ENCODE results near the gene MGAT3. TPM values are rescaled to one million over a fixed set of nuclear protein-coding genes. Genes with fewer than 3 reads are reported as not detected.
A peak's percentile ranks its signal among the peaks of the same experiment; 100 is the strongest.

The MGAT3 gene
- total and polyA plus RNA-seq, 2 donors from 2014 or later = 2.7 to 5.4 TPM

DNA sequence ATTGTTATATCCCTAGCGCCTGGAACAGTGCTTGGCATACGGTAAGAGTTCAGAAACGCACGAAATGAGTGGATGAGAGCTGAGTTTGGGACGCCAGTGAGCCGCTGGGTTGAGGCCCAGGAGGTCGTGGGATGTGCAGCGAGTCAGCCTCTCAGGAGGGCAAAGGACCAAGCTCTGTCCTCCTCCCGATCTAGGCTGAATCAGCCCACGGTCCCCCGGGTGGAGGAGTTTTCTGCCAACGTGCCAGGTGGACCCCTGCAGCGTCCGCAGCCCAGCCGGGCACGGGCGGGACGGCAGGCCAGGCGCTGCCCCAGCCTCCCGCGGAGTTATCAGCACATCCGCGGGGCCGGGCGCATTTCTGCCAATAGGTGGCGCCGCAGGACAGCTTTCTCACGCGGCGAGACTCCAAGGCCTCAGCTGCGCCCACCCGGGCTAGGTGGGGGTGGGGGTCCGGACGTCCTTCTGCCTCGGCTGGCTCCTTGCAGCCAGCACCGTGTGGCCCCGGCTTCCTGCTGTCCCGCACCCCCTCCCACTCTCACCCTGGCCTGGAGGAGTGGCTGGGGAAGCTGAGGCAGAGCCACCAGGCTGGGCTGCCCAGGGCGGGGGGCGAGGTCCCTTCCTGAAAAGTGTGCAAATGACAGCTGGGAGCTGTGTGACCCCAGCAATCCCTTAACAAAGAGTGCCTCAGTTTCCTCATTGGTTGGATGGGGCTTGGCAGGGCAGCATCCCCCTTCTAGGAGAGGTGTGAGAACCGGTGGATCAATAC is 78.0 kb downstream of the MGAT3 start:
- Histone ChIP-seq H3K4me3 (ENCODE audit: low read length in 3 of 3) (no peak overlapping the region), H3K4me1 (ENCODE audit: control insufficient read depth in 2 of 3, insufficient read depth in 2 of 3, low read depth in 1 of 3, low read length in 3 of 3) (peaks cover 0 to 24% (median 16%) of the 10 kb centered on the region in 3 donors), H3K9ac (ENCODE audit: low read length in 3 of 3) (no peak overlapping the region), H3K9me3 (ENCODE audit: control insufficient read depth in 2 of 3, insufficient read depth in 1 of 3, low read length in 3 of 3) (no peaks in the 10 kb centered on the region), H3K36me3 (ENCODE audit: control insufficient read depth in 2 of 3, insufficient read depth in 3 of 3, low read length in 3 of 3) (peaks cover 0 to 3% (median 0%) of the 10 kb centered on the region in 3 donors), H3K27ac (ENCODE audit: low read depth in 2 of 2, low read length in 2 of 2) (no peak overlapping the region), H3K27me3 (ENCODE audit: control insufficient read depth, insufficient read depth, low read length) (no peaks in the 10 kb centered on the region)
- intact Hi-C loops (cut with DNase I) = loop anchor here (10.0 kb wide), 1 partner anchor 490 kb away; no protein-coding TSS in a partner anchor
- no peak for FAIRE-seq
- TF ChIP-seq, protein P1, sequence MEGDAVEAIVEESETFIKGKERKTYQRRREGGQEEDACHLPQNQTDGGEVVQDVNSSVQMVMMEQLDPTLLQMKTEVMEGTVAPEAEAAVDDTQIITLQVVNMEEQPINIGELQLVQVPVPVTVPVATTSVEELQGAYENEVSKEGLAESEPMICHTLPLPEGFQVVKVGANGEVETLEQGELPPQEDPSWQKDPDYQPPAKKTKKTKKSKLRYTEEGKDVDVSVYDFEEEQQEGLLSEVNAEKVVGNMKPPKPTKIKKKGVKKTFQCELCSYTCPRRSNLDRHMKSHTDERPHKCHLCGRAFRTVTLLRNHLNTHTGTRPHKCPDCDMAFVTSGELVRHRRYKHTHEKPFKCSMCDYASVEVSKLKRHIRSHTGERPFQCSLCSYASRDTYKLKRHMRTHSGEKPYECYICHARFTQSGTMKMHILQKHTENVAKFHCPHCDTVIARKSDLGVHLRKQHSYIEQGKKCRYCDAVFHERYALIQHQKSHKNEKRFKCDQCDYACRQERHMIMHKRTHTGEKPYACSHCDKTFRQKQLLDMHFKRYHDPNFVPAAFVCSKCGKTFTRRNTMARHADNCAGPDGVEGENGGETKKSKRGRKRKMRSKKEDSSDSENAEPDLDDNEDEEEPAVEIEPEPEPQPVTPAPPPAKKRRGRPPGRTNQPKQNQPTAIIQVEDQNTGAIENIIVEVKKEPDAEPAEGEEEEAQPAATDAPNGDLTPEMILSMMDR (IDR thresholded peaks at IDR 0.05; ENCODE audit: borderline replicate concordance, extremely low read depth, insufficient read depth) = peak; percentile 96
- DNase-seq = peak; percentile 90 to 94 (median 92)

DNA sequence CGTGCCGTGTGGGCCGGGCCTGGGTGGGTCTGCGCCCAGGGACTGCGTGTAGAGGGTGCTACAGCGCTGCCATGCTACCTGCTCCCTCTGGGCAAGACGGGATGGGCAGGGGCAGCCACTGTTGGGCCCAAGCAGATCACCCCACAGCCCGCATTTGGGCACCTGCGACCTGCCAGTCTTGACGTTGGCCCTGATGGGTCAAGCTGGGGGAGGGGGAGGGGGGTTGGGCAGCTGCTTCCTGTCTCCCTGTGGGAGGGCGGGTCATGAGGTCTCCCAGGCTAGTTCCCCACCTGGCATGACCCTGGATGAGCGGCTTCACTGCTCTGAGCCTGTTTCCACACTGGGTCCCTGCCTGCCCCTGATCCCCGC is 78.5 kb downstream of the MGAT3 start:
- no peak overlapping the region for H3K4me3 ChIP-seq (ENCODE audit: low read length in 3 of 3)
- no peaks in the 10 kb centered on the region for H3K36me3 ChIP-seq (ENCODE audit: control insufficient read depth in 2 of 3, insufficient read depth in 3 of 3, low read length in 3 of 3)
- TF ChIP-seq, protein P1 (IDR thresholded peaks at IDR 0.05; ENCODE audit: borderline replicate concordance, extremely low read depth, insufficient read depth) = no peak
- H3K27ac ChIP-seq (ENCODE audit: low read depth in 2 of 2, low read length in 2 of 2) = no peak overlapping the region
- H3K9ac ChIP-seq (ENCODE audit: low read length in 3 of 3) = no peak overlapping the region
- DNase-seq (peak in 2 of 5 donors; percentile 77 to 79), FAIRE-seq (no peak)
- H3K9me3 ChIP-seq (ENCODE audit: control insufficient read depth in 2 of 3, insufficient read depth in 1 of 3, low read length in 3 of 3) = no peaks in the 10 kb centered on the region
- intact Hi-C loops (cut with DNase I) = loop anchor here (10.0 kb wide), 1 partner anchor 489 kb away; no protein-coding TSS in a partner anchor
- no peaks in the 10 kb centered on the region for H3K27me3 ChIP-seq (ENCODE audit: control insufficient read depth, insufficient read depth, low read length)
- H3K4me1 ChIP-seq (ENCODE audit: control insufficient read depth in 2 of 3, insufficient read depth in 2 of 3, low read depth in 1 of 3, low read length in 3 of 3) = peaks cover 0 to 18% (median 13%) of the 10 kb centered on the region in 3 donors

DNA sequence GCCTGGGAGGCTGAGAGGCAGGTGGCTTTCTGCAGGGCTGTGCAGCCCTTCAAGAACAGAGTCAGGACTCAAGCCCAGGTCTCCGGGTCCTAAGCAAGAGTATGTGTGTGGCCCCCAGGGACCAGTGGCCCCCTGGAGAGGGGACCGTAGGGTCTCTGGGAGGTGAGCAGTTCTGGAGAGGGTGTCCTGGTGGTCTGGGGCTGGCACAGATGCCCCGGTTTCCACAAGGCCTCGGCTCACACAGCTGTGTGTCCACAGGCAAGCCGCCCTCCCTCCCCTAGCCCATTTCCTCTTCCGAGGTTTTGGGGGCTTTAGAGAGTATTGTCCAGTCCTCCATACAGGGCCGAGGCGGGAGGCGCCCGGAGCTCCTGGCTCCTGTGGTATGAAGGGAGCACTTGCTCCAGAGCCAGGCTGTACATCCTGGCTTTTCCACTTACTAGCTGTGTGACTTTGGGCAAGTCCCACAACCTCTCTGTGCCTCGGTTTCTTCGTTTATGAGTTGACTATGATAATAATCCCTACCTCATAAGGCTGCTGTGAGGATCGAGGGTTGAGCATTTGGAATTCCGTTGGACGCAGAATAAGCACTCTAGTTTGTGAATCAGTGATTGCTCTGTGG is 79.1 kb downstream of the MGAT3 start:
- DNase-seq (no peak), FAIRE-seq (no peak)
- H3K9me3 ChIP-seq (ENCODE audit: control insufficient read depth in 2 of 3, insufficient read depth in 1 of 3, low read length in 3 of 3) = no peaks in the 10 kb centered on the region
- H3K4me3 ChIP-seq (ENCODE audit: low read length in 3 of 3) = no peak overlapping the region
- TF ChIP-seq, protein P1 (IDR thresholded peaks at IDR 0.05; ENCODE audit: borderline replicate concordance, extremely low read depth, insufficient read depth) = no peak
- H3K4me1 ChIP-seq (ENCODE audit: control insufficient read depth in 2 of 3, insufficient read depth in 2 of 3, low read depth in 1 of 3, low read length in 3 of 3) = peaks cover 0 to 14% (median 11%) of the 10 kb centered on the region in 3 donors
- H3K27me3 ChIP-seq (ENCODE audit: control insufficient read depth, insufficient read depth, low read length) = no peaks in the 10 kb centered on the region
- intact Hi-C loops (cut with DNase I) = loop anchor here (10.0 kb wide), 1 partner anchor 489 kb away; no protein-coding TSS in a partner anchor
- no peak overlapping the region for H3K9ac ChIP-seq (ENCODE audit: low read length in 3 of 3)
- H3K36me3 ChIP-seq (ENCODE audit: control insufficient read depth in 2 of 3, insufficient read depth in 3 of 3, low read length in 3 of 3) = no peaks in the 10 kb centered on the region
- no peak overlapping the region for H3K27ac ChIP-seq (ENCODE audit: low read depth in 2 of 2, low read length in 2 of 2)

Measured in kidney (tissue), 14 donors.